DMS53 treated with DMSO at 0.1 percent for 48 hours (cell line): ENCODE measurements around the gene OBP2A.
"Not testable (repeated sequence)": the region's sequence is repeated elsewhere in the genome, so short reads cannot be mapped to it uniquely, and the experiment has no call there.

Source experiments
- DNase-seq: peaks from one replicate; lab custom pipeline; 2025; ENCODE audit not compliant: unreplicated experiment; lab: John Stamatoyannopoulos, UW

The OBP2A gene

GRCh38 chr9:135509458-135509857 is 36.5 kb upstream of the OBP2A start:
- DNase-seq: no peak

GRCh38 chr9:135512241-135512603 is 33.7 kb upstream of the OBP2A start:
- no peak for DNase-seq

- DNase-seq: no peak
Measured at GRCh38 chr9:135512904-135513303, 33.0 kb upstream of the OBP2A start.

GRCh38 chr9:135513351-135513846 is 32.5 kb upstream of the OBP2A start:
- DNase-seq: no peak

- DNase-seq: not testable (repeated sequence)
Measured at GRCh38 chr9:135513906-135514305, 32.0 kb upstream of the OBP2A start.

GRCh38 chr9:135514342-135515082 is 31.4 kb upstream of the OBP2A start:
- DNase-seq: no peak

- DNase-seq: no peak
Measured at GRCh38 chr9:135515083-135515951, 30.6 kb upstream of the OBP2A start.

GRCh38 chr9:135516132-135516860 is 29.6 kb upstream of the OBP2A start:
- no peak for DNase-seq

GRCh38 chr9:135517407-135517822 is 28.5 kb upstream of the OBP2A start:
- DNase-seq: no peak

- DNase-seq: no peak
Measured at GRCh38 chr9:135519179-135519971, 26.6 kb upstream of the OBP2A start.

- no peak for DNase-seq
Measured at GRCh38 chr9:135520916-135521607, 24.9 kb upstream of the OBP2A start, which contains the start of gene LCN1. Gene LCN1, plus strand, starts transcription at chr9:135521440. Its CDS starts 58 bp downstream, at chr9:135521498.

GRCh38 chr9:135521608-135522095 is 24.3 kb upstream of the OBP2A start:
- no peak for DNase-seq

- no peak for DNase-seq
Measured at GRCh38 chr9:135522137-135522877, 23.6 kb upstream of the OBP2A start.

GRCh38 chr9:135522931-135523330 is 23.0 kb upstream of the OBP2A start:
- no peak for DNase-seq

- no peak for DNase-seq
Measured at GRCh38 chr9:135523521-135524129, 22.3 kb upstream of the OBP2A start.

GRCh38 chr9:135524130-135524861 is 21.6 kb upstream of the OBP2A start:
- no peak for DNase-seq

- no peak for DNase-seq
Measured at GRCh38 chr9:135525241-135526088, 20.5 kb upstream of the OBP2A start.
